HG03460 (cell line): ENCODE data around the gene SULT1E1.

Experiments
- ATAC-seq: cut with Tn5 transposase; IDR thresholded peaks from one replicate; pipeline ENCODE4 v1.9.1; 2021; ENCODE audit not compliant: unreplicated experiment

SULT1E1 gene, protein sequence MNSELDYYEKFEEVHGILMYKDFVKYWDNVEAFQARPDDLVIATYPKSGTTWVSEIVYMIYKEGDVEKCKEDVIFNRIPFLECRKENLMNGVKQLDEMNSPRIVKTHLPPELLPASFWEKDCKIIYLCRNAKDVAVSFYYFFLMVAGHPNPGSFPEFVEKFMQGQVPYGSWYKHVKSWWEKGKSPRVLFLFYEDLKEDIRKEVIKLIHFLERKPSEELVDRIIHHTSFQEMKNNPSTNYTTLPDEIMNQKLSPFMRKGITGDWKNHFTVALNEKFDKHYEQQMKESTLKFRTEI

DNA sequence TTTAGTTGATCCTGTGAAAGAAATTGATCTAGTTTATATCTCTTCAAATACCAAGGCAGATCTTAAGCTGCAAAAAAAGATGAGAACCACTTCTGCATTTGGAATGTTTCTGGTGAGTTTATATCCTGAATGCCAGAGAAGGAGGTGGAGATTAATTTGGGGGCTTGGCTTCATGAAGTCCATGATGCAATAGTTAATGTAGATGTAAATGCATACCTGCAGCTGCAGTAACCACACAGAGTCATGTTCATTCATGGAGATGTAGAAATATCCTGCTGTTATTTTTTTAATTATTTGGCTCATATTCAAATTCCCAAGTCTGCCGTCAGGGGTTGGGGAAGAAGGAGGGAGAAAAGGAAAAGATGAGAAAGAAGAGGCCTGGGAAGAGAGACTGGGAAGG, at the start of gene SULT1E1:
SULT1E1 (minus strand) TSS at position 94 of the 400 bp plus-strand sequence. CDS start 2,501 bp downstream, outside the sequence.
- ATAC-seq, result no peak

DNA sequence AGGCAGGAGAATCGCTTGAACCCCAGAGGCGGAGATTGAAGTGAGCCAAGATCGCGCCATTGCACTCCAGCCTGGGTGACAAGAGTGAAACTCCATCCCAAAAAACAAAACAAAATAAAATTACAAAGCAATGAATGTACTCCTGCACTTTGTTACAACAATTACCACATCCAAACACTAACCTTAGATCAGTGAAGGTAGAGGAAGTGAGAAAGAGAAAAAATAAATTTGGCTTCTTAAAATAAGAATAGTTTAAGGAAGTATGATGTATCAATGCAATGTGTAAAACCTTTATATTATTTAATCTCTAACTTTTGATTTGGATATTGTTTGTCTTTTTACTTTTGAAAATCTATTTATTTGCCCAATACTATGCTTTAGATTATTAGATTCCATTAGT, 49.2 kb upstream of the SULT1E1 start:
- no peak for ATAC-seq

DNA sequence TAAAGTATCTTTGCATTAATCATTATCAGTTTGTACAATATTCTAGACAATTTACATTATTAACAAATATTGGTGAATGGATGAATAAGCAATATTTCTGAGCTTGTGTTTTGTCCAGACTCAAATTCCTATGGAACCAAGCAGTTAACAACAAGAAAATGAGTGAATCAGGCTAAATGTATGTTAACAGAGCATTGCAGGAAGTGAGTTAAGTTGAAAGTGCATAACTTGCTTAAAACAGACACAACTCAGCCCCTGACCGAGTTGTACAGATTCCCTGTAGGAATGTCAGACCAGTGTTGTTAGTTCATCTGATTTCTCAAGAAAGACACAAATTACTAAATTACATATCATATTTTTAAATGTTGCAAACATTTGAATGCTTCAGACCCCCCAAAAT, 47.2 kb upstream of the SULT1E1 start:
- no peak for ATAC-seq

DNA sequence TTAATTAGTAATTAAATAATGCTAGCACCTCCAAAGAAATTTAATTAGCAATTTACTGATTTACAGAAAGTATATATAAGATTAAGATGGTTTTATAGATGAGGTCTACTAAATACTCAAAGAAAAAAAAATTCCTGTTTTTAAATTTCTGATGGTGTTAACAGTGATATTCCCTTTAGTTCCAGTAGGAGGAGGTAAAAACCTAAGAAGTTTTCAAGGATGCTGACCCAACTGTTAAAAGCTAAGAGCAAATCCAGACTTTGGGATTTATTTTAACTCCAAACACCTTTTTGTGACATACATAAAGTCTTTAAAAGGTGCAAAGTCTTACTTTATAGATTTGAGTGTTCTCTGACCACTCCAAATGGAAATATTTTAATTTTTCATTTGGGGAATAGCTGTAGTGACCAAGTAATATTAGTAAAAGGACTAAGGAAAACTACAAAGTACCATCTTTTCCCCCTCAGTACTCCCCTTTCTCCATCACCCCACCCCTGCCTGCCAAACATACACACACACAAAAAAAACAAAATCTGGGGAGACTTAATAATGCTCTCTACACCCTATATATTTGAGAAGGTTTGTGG, 36.7 kb upstream of the SULT1E1 start:
- ATAC-seq, result no peak

DNA sequence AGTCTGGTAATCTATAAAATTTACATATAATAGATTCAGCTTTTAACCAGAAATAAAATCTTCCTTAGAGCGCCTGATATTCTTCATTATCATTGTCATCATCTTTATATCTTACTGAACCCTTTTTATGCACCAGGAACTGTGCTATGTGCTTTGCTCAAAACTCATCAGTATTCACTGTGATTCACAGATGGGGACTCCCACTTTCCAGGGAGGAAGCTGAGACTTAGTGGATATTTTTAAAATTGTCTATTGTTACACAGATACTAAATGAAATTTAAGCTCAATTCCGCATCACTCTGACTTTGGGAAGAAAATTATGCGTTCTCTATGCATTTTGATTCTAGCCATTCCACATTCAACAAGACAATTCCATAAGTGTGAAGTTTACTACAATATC, 34.8 kb upstream of the SULT1E1 start:
- no peak for ATAC-seq

DNA sequence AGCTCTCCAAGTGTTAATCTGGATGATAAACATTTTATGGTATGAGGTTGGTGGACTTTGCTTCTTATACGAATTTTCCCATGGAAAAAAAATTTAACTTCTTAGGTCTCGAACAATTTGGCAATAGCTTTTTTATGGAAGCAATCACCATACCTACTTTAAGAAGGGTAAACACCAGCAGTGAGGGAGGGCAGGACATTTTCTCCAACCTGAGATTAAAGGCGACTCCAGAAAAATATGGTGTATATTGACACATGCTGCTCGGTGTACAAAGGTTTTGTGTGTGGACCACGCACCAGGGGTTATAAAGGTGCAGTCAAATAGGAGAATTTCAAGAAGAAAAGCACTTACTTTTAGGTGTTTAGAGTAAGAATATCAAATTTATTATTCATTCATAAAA, 34.2 kb upstream of the SULT1E1 start:
- ATAC-seq, result no peak

DNA sequence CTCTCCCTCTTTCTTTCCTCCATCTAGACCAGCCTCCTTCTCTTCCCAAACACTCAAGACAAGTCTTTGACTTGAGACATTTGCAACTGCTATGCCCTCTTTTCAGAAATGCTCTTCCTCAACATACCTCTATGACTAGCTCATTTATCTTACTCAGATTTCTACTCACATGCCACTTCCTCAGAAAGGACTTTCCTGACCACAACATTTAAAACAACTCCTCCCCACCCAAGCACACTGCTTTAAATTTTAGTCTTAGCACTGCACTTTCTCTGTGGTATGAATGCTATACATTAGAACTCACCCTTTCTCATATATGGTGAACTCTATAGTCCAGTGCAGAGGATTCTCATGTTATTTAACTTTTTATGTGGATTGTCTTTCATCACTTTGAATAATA, 28.4 kb upstream of the SULT1E1 start:
- no peak for ATAC-seq

DNA sequence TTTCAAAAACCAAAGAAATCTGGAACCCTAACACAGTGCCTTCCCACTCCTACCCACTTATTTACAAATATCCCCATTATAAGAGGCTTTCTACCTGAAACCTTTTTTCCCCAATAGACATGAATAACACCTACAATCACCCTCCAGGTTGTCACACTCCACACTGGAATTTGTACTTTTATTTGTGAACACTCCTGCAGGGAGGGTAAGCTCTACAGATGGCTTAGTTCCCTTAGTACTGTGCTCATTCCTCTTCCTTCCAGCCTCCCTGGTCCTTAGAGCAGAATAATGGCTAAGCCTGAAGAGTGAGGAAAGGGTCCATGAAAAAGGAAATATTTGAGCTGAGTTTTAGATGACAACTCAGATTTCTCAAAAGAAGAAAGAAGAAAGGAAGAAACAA, 22.2 kb upstream of the SULT1E1 start:
- ATAC-seq, result no peak

DNA sequence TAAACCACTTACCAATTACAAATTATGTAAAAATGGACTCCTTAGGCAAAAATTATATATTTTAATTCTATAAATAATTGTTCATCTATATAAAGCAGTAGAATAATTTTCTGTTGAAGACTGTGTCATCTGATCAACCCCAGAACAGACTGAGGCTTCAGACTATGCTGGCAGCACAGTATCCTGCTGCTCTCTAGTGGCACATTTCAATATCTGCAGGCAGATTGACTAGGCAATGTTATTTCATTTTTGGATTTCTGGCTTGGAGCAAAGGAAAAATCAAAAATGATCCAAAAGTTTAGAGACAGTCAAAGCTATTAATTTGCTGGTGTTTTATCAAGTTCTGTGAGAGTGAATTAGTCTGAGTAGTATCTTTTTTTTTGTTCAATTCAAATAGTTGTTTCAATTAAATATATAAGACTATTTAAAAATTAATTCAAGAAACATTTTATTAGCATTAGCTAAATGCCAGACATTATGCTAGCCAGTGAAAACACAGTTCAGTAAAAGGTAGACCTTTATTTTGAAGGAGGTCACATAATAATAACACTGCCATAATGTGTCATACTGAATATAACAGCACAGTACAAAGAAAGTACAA, 21.3 kb upstream of the SULT1E1 start:
- ATAC-seq, result peak; percentile 93

DNA sequence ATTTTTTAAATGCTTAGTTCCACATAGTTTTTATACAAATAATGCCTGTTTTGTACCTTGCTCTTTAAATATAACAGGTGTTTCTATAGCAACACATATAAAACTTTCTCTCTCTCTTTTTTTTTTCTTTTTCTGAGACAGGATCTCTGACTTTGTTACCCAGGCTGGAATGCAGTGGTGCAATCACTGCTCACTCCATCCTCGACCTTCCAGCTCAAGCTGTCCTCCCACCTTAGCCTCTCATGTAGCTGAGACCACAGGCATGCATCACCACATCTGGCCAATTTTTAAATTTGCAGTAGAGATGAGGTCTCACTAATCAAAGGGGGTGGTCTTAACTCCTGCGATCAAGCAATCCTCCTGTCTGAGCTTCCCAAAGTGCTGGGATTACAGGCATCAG, 18.3 kb upstream of the SULT1E1 start:
- ATAC-seq, result no peak

DNA sequence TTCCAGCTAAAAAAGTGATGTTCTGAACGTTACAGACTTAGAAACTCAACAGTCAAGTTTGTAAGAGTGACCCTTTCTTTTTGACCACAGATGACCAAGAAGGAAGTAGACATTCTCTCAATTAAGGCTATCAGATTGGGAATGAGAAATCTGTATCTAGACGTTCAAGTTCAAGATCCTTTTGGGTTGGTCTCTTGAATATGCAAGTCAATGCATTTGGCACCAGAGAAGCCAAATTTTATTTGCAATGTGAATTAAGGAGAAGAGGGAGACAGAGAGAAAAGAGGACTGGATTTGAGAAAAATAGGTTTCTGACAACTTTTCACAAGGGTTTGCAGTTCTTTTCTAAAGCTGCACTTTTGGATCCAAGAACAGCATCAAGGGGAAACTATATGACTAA, 17.5 kb upstream of the SULT1E1 start:
- ATAC-seq, result no peak

DNA sequence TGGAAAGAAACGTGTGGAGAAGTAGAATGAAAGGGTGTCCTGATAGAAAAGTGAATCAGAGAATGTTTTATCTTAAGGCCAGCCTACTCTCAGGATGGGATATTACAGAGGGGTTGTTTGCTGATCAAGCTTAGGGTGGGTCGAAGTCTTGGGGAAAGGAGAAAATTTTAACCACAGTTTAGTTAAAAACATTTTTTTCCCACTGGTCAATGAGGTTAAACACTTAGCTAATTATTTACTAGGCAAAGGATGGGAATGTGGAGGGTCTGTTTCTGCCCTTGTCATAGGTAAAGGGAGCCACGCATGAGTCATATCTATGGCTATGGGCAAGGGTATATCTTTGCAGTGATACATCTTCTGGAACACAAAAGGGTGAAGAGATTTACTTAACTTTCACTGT, 16.1 kb upstream of the SULT1E1 start:
- no peak for ATAC-seq

DNA sequence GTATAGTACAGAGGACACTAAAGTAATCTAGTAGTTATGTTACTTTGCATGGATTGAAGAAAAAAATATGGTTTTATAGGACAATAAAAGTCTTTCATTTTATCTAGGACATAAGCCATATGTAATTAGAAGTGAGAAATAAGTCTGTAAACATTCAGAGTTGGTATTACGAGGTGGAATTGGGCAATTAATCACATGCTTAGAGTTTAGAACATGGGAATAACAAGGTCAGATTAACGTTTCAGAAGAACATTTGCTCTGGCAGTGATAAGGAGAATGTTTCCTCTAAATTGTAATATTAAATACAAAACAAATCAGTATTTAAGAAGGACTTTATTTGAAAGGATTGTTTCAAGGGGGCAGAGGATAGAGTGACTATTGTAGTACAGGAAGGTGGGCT, 15.6 kb upstream of the SULT1E1 start:
- ATAC-seq, result no peak

DNA sequence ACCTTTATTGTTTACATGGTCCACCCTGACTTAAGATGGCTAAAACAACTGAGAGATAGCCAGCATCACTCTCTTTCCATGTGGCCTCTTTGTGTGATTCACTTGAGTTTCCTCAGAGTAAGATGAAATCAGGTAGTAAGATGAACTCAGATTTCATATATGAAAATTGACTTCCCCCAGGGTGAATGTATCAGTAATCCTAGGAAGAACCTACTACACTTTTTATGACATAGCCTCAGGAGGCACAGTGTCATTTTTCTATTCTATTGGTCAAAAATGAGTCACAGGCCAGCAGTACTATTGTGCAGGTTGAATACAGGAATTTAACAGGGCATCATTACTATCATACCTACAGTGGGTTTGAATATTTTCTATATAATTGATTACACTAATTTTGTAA, 14.6 kb upstream of the SULT1E1 start:
- no peak for ATAC-seq

DNA sequence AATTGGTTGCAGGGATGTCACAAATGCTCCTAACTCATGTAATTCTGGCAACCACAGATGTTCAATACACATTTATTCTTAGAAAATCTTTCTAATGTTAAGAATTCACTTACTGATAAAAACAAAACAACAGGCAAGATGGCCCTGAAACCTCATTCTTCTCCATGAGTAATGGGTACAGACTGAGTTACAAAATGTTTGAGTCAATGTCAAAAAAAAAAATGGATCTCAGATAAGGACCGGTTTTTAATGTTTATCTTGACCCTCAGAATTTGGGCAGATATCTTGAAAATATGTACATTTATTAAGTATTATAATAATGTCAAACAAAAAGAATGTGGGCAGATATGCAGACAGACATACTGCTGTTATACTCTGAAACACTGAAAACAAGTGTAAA, 1.8 kb upstream of the SULT1E1 start:
- ATAC-seq, result no peak

DNA sequence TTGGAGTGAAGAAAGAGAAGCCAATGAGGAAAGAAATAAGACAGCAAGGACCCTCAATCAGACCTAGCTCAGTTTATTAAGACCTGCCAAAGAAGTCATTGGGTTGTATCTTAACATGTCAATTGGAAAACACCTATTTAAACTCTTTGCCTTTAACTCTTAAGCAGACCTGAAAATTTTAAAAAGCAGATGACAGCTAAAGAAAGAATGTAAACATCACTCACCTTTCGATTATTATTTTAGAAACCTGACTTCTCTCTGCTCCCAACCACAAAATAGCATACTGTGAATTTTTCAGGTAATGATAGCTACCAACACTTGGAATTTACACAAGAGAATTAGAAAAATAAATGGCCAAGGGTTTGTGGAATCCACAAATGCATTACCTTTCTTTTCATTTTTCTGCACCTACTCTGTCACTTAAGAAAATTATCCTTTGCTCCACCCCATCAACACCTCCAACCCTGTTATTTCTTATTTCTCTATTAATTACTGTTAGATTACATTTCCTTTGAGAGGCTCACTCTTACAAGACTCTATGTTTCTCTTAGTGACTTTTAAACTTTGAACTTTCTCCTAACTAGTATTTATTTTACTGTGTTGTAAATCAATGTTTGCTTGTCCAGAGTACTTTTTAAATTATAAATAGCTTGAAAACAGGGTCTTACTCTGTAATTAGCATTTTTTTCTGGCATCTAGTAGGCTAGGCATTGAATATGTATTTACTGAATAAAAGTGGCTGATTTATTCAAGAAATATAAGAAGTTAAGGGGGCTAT, 765 bp upstream of the SULT1E1 start:
- ATAC-seq, result no peak

DNA sequence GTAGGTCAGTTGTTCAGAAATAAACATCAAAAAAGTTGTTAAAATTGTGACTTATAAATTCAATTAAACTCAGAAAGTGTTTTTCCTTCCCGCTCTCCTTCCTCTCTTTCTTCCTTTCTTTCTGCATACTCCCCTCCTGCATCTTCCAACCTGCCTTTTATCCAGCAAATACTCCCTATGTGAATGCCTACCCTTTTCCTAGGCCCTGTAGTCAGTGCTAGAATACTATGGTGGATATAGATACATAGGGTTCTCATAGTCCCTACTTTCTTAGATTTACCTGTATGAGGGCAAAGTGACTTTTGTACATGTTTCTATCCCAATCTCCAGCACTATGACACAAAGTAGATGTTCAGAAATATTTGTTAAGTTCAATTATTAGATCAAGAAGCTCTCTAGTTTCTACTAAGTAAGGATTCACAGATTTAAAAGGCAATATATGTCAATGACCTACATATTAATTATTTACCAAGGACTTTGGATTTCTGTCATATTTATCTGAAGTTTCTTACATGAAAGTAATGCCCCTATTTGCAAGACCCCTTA, 732 bp downstream of the SULT1E1 start:
- ATAC-seq, result no peak

DNA sequence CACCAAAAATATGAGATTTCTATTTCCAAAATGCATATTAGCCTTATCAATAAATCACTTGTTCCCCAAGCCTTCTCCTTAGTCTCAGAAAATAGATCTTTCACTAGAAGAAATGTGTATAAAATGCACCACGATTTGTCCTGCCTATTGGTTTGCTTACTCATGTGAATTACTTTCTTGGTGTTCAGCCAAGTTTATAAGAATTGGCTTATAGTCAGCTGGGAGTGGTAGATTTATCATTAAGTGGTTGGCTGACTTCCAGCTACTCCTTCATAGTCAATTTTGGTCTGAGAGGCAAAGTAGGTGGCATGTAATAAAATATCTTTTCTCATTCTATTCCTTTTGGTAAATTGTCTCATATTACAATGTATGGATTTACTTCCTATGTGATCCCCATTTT, 1.3 kb downstream of the SULT1E1 start:
- no peak for ATAC-seq

DNA sequence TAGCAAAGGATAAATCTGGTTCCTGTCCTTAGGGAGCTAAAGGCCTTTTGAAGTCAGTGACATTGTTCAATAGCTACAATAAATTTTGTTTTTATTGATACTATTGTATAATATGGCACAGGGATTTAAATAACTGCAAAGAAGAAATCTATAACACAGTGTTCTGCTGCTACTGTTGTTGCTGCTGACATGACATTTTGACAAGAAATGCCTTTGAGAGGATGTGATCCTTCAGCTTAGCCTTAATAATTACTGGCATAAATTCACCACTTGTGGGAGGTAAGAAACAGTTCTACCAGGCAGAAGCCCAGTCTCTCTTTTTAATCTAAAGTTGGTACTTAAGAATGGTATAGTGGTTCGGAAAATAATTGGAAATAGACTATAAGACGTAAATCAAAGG, 4.1 kb downstream of the SULT1E1 start:
- ATAC-seq, result no peak

DNA sequence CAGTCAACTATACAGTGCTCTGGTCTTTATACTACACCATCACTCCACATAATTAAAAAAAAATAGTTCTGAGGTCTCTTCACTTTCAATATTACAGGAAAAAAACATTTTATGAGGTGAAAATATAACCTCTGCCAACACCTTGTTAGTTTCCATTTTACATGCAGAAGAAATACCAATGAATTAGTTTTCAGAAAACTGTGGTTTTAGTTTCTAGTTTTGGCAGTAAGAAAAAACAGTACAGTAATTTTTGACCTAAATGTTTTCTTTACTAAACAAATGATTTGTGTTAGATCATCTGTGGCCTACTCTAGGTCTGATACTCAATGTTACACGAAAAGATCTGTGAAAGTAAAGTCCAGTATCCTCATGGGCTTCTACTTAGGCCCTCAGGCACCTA, 10.0 kb downstream of the SULT1E1 start:
- peak; percentile 77 for ATAC-seq

DNA sequence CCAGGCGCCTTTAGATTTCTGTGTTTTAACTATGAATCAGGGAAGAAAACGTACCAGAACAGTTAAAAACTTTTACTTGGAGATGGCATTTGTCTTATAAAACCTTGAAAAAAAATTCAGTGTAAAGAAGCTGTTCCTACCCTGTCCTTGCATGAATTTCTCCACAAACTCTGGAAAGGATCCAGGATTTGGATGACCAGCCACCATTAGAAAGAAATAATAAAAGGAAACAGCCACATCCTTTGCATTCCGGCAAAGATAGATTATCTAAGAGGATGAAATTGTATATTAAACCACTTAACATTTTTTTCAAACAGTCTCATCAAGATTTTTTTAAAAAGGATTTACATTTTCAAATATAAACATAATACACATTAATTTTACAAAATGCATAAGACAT, 10.6 kb downstream of the SULT1E1 start:
- no peak for ATAC-seq

DNA sequence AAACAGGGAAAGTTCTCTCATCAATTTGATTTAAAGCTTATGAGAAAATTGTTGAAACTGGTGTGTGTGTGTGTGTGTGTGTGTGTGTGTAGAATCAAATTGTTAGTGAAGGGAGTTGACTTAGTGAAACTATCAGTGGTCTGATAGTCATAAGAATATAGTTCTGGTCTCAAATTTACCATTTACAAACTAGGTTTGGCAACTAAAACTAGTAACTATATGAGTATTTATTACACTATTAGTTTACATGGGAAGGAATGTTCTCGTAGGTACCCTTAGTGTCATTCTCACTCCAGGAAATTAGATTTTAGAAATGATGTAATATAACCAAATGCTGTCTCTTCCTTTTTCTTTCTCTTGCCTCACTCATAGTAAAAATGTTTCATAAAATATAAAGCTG, 11.9 kb downstream of the SULT1E1 start:
- no peak for ATAC-seq
